GM12892 (cell line): ENCODE measurements around the gene FCHO2.

ENCODE experiments used
- POLR2A ChIP-seq: IDR thresholded peaks from 2 replicates; pipeline ENCODE4 v1.6.1; 2011; ENCODE audit warnings: low read depth, low read length, control low read depth
- TAF1 ChIP-seq: IDR thresholded peaks from 2 replicates; pipeline ENCODE4 v1.6.1; 2011; ENCODE audit warnings: low read depth, mild to moderate bottlenecking, control low read depth, low read length, borderline replicate concordance

- no peak for TF ChIP-seq POLR2A
- TF ChIP-seq TAF1, result no peak
Measured at GRCh38 chr5:73126957-73127356, 171.1 kb downstream of the FCHO2 start.
